ENCODE measurements around the gene MCF2L2.

MCF2L2 gene

GRCh38 chr3:183370391-183370790 is 58.0 kb downstream of the MCF2L2 start:
- no peak for DNase-seq (ENCODE audit: low read depth in 2 of 2)

- DNase-seq (ENCODE audit: low read depth in 2 of 2): no peak
These were observed 58.8 kb downstream of the MCF2L2 start for GRCh38 chr3:183369627-183370026.

- DNase-seq (ENCODE audit: low read depth in 2 of 2): no peak
These were observed 59.3 kb downstream of the MCF2L2 start for GRCh38 chr3:183369117-183369516.

GRCh38 chr3:183360971-183361624 is 67.3 kb downstream of the MCF2L2 start:
- DNase-seq (ENCODE audit: low read depth in 2 of 2): no peak

GRCh38 chr3:183359036-183359435 is 69.4 kb downstream of the MCF2L2 start:
- no peak for DNase-seq (ENCODE audit: low read depth in 2 of 2)

GRCh38 chr3:183357564-183358079 is 70.8 kb downstream of the MCF2L2 start:
- no peak for DNase-seq (ENCODE audit: low read depth in 2 of 2)

- DNase-seq (ENCODE audit: low read depth in 2 of 2): no peak
These were observed 71.5 kb downstream of the MCF2L2 start for GRCh38 chr3:183356920-183357319.

GRCh38 chr3:183354874-183355273 is 73.5 kb downstream of the MCF2L2 start:
- no peak for DNase-seq (ENCODE audit: low read depth in 2 of 2)

- no peak for DNase-seq (ENCODE audit: low read depth in 2 of 2)
These were observed 74.0 kb downstream of the MCF2L2 start for GRCh38 chr3:183354325-183354831.

- no peak for DNase-seq (ENCODE audit: low read depth in 2 of 2)
These were observed 75.0 kb downstream of the MCF2L2 start for GRCh38 chr3:183353421-183353820.

GRCh38 chr3:183350164-183350563 is 78.3 kb downstream of the MCF2L2 start:
- DNase-seq (ENCODE audit: low read depth in 2 of 2): no peak

GRCh38 chr3:183349421-183350157 is 78.8 kb downstream of the MCF2L2 start:
- DNase-seq (ENCODE audit: low read depth in 2 of 2): no peak

- DNase-seq (ENCODE audit: low read depth in 2 of 2): no peak
These were observed 85.6 kb downstream of the MCF2L2 start for GRCh38 chr3:183342824-183343223.

- no peak for DNase-seq (ENCODE audit: low read depth in 2 of 2)
These were observed 86.7 kb downstream of the MCF2L2 start for GRCh38 chr3:183341545-183342288.

- no peak for DNase-seq (ENCODE audit: low read depth in 2 of 2)
These were observed 88.2 kb downstream of the MCF2L2 start for GRCh38 chr3:183340222-183340621.

- DNase-seq (ENCODE audit: low read depth in 2 of 2): no peak
These were observed 88.8 kb downstream of the MCF2L2 start for GRCh38 chr3:183339461-183340086.

- DNase-seq (ENCODE audit: low read depth in 2 of 2): no peak
These were observed 89.9 kb downstream of the MCF2L2 start for GRCh38 chr3:183338520-183338919.

GRCh38 chr3:183332487-183332886 is 95.9 kb downstream of the MCF2L2 start:
- DNase-seq (ENCODE audit: low read depth in 2 of 2): no peak

GRCh38 chr3:183331498-183331897 is 96.9 kb downstream of the MCF2L2 start:
- DNase-seq (ENCODE audit: low read depth in 2 of 2): no peak

- no peak for DNase-seq (ENCODE audit: low read depth in 2 of 2)
These were observed 97.5 kb downstream of the MCF2L2 start for GRCh38 chr3:183330881-183331280.

- DNase-seq (ENCODE audit: low read depth in 2 of 2): no peak
These were observed 98.9 kb downstream of the MCF2L2 start for GRCh38 chr3:183329543-183329942.

GRCh38 chr3:183328823-183329222 is 99.6 kb downstream of the MCF2L2 start:
- DNase-seq (ENCODE audit: low read depth in 2 of 2): no peak
